Chondrocyte (in vitro differentiated cells): ENCODE results near the gene TMPRSS4. TPM values are rescaled to one million over a fixed set of nuclear protein-coding genes. Genes with fewer than 3 reads are reported as not detected.

Experiments
- DNase-seq: peaks from one replicate; pipeline ENCODE4 v3.0.0; 2021; ENCODE audit warnings: mixed read lengths, low spot score
- H3K27ac Mint-ChIP-seq: one replicate; pipeline ENCODE4 v1.8.0; 2021; ENCODE audit warnings: mild to moderate bottlenecking, moderate library complexity, mixed read lengths; ENCODE audit not compliant: unreplicated experiment
- H3K27me3 Mint-ChIP-seq: 2 replicates; pipeline ENCODE4 v1.8.0; 2021; ENCODE audit warnings: low read depth, mixed read lengths
- H3K36me3 Mint-ChIP-seq: 2 replicates; pipeline ENCODE4 v1.8.0; 2021; ENCODE audit warnings: low read depth, mixed read lengths
- H3K4me1 Mint-ChIP-seq: 2 replicates; pipeline ENCODE4 v1.8.0; 2021; ENCODE audit warnings: low read depth, mild to moderate bottlenecking, mixed read lengths
- H3K4me3 Mint-ChIP-seq: one replicate; pipeline ENCODE4 v1.8.0; 2021; ENCODE audit warnings: mild to moderate bottlenecking, moderate library complexity, mixed read lengths; ENCODE audit not compliant: unreplicated experiment
- H3K9me3 Mint-ChIP-seq: 2 replicates; pipeline ENCODE4 v1.8.0; 2021; ENCODE audit warnings: low read depth, mixed read lengths
- CTCF ChIP-seq: fragments of 200-600 bp; sonication (generic); IDR thresholded peaks from 2 replicates; pipeline ENCODE4 v1.5.0; 2021; ENCODE audit warnings: antibody characterized with exemption, mild to moderate bottlenecking, moderate library complexity
- total RNA-seq: library from RNA; stranded (reverse); gene quantifications from 3 replicates; pipeline ENCODE4 v1.2.1, GENCODE V29; 2021

Gene TMPRSS4
- total RNA-seq, 1 donor from 2014 or later: not detected

GRCh38 chr11:118087931-118088330 is 11.1 kb downstream of the TMPRSS4 start:
- no peak overlapping the region for H3K4me3 Mint-ChIP-seq
- no peak overlapping the region for H3K27ac Mint-ChIP-seq
- H3K4me1 Mint-ChIP-seq: peaks cover 8% of the 10 kb centered on the region

GRCh38 chr11:118088531-118088930 is 11.7 kb downstream of the TMPRSS4 start:
- no peak overlapping the region for H3K4me3 Mint-ChIP-seq
- TF ChIP-seq CTCF: no peak
- H3K27me3 Mint-ChIP-seq: peaks cover 17% of the 10 kb centered on the region
- no peak overlapping the region for H3K27ac Mint-ChIP-seq
- peaks cover 4% of the 10 kb centered on the region for H3K4me1 Mint-ChIP-seq
- H3K36me3 Mint-ChIP-seq: peaks cover 2% of the 10 kb centered on the region
- H3K9me3 Mint-ChIP-seq: peaks cover 13% of the 10 kb centered on the region
- no peak for DNase-seq

More at GRCh38 chr11:118087931-118088330, 11.1 kb downstream of the TMPRSS4 start:
- Mint-ChIP-seq H3K36me3 (peaks cover 2% of the 10 kb centered on the region), H3K27me3 (peaks cover 21% of the 10 kb centered on the region), H3K9me3 (peaks cover 13% of the 10 kb centered on the region)
- no peak for TF ChIP-seq CTCF
- DNase-seq: no peak

- no peak for DNase-seq
- Mint-ChIP-seq H3K4me1 (no peaks in the 10 kb centered on the region), H3K27ac (no peak overlapping the region), H3K9me3 (peaks cover 13% of the 10 kb centered on the region), H3K36me3 (peaks cover 2% of the 10 kb centered on the region), H3K27me3 (peaks cover 10% of the 10 kb centered on the region), H3K4me3 (no peak overlapping the region)
- TF ChIP-seq CTCF: no peak
These were observed 13.8 kb downstream of the TMPRSS4 start for GRCh38 chr11:118090545-118091162.

- no peaks in the 10 kb centered on the region for H3K4me1 Mint-ChIP-seq
These were observed 14.8 kb downstream of the TMPRSS4 start for GRCh38 chr11:118091690-118092089.

GRCh38 chr11:118092907-118093571 is 16.2 kb downstream of the TMPRSS4 start:
- TF ChIP-seq CTCF: no peak
- peaks cover 22% of the 10 kb centered on the region for H3K27me3 Mint-ChIP-seq
- no peak overlapping the region for H3K27ac Mint-ChIP-seq
- H3K9me3 Mint-ChIP-seq: peaks cover 4% of the 10 kb centered on the region
- no peak overlapping the region for H3K4me3 Mint-ChIP-seq
- H3K4me1 Mint-ChIP-seq: no peaks in the 10 kb centered on the region
- peaks cover 2% of the 10 kb centered on the region for H3K36me3 Mint-ChIP-seq
- DNase-seq: no peak

More at GRCh38 chr11:118091690-118092089, 14.8 kb downstream of the TMPRSS4 start:
- H3K27ac Mint-ChIP-seq: no peak overlapping the region
- peaks cover 13% of the 10 kb centered on the region for H3K9me3 Mint-ChIP-seq
- no peak for DNase-seq
- no peak overlapping the region for H3K4me3 Mint-ChIP-seq
- H3K36me3 Mint-ChIP-seq: peaks cover 2% of the 10 kb centered on the region
- TF ChIP-seq CTCF: no peak
- H3K27me3 Mint-ChIP-seq: peaks cover 17% of the 10 kb centered on the region
